ENCODE results near the gene OR4M1. TPM values are rescaled to one million over a fixed set of nuclear protein-coding genes. Genes with fewer than 3 reads are reported as not detected.
"Not testable (repeated sequence)": the region's sequence is repeated elsewhere in the genome, so short reads cannot be mapped to it uniquely, and the experiment has no call there.

Gene OR4M1
- total and polyA plus RNA-seq, 3 experiments from 2014 or later, result not detected

DNA sequence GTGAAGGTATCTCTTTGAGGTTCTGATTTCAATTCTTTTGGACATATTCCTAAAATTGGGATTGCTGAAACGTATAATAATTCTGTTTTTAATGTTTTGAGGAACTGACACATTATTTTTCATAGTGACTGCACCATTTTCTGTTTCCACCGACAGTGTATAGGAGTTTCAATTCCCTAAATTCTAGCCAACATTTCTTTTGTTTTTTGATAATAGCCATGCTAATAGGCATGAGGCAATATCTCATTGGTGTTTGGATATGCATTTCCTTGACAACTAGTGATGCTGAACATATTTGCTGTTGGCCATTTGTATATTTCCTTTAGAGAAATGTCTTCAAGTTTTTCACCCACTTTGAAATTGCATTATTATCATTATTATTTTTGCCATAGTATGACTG is 850 bp upstream of the OR4M1 start:
- CTCF ChIA-PET, result not testable (repeated sequence)

GRCh38 chr14:19775587-19775986 is 2.3 kb downstream of the OR4M1 start:
- Histone ChIP-seq H3K27me3 (ENCODE audit: insufficient read depth, low read length, poor library complexity, severe bottlenecking) (no peaks in the 10 kb centered on the region), H3K27ac (ENCODE audit: low read depth, low read length) (no peak overlapping the region), H3K4me1 (ENCODE audit: insufficient read depth, low read length) (no peaks in the 10 kb centered on the region), H3K36me3 (ENCODE audit: insufficient read depth, low read length) (no peaks in the 10 kb centered on the region), H3K4me3 (ENCODE audit: low read length) (no peak overlapping the region), H3K9me3 (ENCODE audit: low read length) (no peaks in the 10 kb centered on the region)
- Mint-ChIP-seq H3K27me3 (peaks cover 0 to 6% of the 10 kb centered on the region in 2 donors), H3K9me3 (peaks cover 2 to 9% (median 5%) of the 10 kb centered on the region in 5 donors), H3K27ac (no peak overlapping the region), H3K4me1 (no peaks in the 10 kb centered on the region), H3K4me3 (no peak overlapping the region), H3K36me3 (no peaks in the 10 kb centered on the region)
- POLR2A ChIA-PET, result no interaction called here
- CTCF ChIA-PET, result no interaction called here
- no peak for DNase-seq

More for the DNA sequence above, 850 bp upstream of the OR4M1 start:
- H3K4me3 ChIP-seq (ENCODE audit: low read length); H3K36me3 Mint-ChIP-seq; DNase-seq; POLR2A ChIA-PET; H3K4me3 Mint-ChIP-seq; H3K4me1 Mint-ChIP-seq; H3K27ac ChIP-seq (ENCODE audit: low read depth, low read length); H3K36me3 ChIP-seq (ENCODE audit: insufficient read depth, low read length); H3K27me3 ChIP-seq (ENCODE audit: insufficient read depth, low read length, poor library complexity, severe bottlenecking); H3K9me3 Mint-ChIP-seq; H3K9me3 ChIP-seq (ENCODE audit: low read length); H3K27me3 Mint-ChIP-seq; H3K27ac Mint-ChIP-seq; H3K4me1 ChIP-seq (ENCODE audit: insufficient read depth, low read length): not testable (repeated sequence)

- H3K27me3 Mint-ChIP-seq; H3K27ac ChIP-seq (ENCODE audit: low read depth, low read length); DNase-seq; H3K27ac Mint-ChIP-seq; H3K36me3 ChIP-seq (ENCODE audit: insufficient read depth, low read length); H3K4me1 Mint-ChIP-seq; H3K36me3 Mint-ChIP-seq; H3K9me3 Mint-ChIP-seq; H3K27me3 ChIP-seq (ENCODE audit: insufficient read depth, low read length, poor library complexity, severe bottlenecking); H3K9me3 ChIP-seq (ENCODE audit: low read length); POLR2A ChIA-PET; CTCF ChIA-PET; H3K4me3 ChIP-seq (ENCODE audit: low read length); H3K4me3 Mint-ChIP-seq; H3K4me1 ChIP-seq (ENCODE audit: insufficient read depth, low read length): not testable (repeated sequence)
These were observed 12.5 kb downstream of the OR4M1 start for GRCh38 chr14:19785848-19786247.

GRCh38 chr14:19787318-19787717 is 14.0 kb downstream of the OR4M1 start:
- H3K9me3 Mint-ChIP-seq; H3K27me3 ChIP-seq (ENCODE audit: insufficient read depth, low read length, poor library complexity, severe bottlenecking); H3K36me3 ChIP-seq (ENCODE audit: insufficient read depth, low read length); POLR2A ChIA-PET; H3K27ac ChIP-seq (ENCODE audit: low read depth, low read length); H3K27me3 Mint-ChIP-seq; H3K4me1 Mint-ChIP-seq; CTCF ChIA-PET; H3K4me1 ChIP-seq (ENCODE audit: insufficient read depth, low read length); H3K27ac Mint-ChIP-seq; H3K4me3 Mint-ChIP-seq; H3K9me3 ChIP-seq (ENCODE audit: low read length); H3K36me3 Mint-ChIP-seq; DNase-seq; H3K4me3 ChIP-seq (ENCODE audit: low read length): not testable (repeated sequence)

DNA sequence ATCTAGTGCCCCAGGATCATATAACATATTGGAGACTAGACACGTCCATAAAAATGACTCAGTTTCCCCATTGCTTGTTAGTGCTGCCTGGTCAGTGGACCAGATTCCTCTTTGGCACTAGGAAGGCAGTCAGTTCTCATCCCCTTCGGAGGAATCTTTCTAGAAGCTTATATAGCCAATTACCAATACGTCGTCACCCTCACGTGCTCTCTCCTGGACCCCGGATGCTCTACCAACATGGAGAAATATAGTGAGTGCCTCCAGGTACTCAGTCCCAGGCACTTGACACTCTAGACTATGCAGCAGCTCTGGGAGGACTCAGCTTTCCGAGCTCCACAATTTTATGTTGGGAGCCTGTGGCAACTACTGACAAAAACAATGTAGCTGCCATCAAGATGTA is 14.8 kb downstream of the OR4M1 start:
- H3K9me3 Mint-ChIP-seq; H3K27me3 Mint-ChIP-seq; H3K27me3 ChIP-seq (ENCODE audit: insufficient read depth, low read length, poor library complexity, severe bottlenecking); CTCF ChIA-PET; H3K4me1 Mint-ChIP-seq; H3K36me3 ChIP-seq (ENCODE audit: insufficient read depth, low read length); H3K27ac Mint-ChIP-seq; H3K36me3 Mint-ChIP-seq; DNase-seq; H3K4me3 ChIP-seq (ENCODE audit: low read length); H3K9me3 ChIP-seq (ENCODE audit: low read length); H3K4me3 Mint-ChIP-seq; POLR2A ChIA-PET; H3K27ac ChIP-seq (ENCODE audit: low read depth, low read length); H3K4me1 ChIP-seq (ENCODE audit: insufficient read depth, low read length): not testable (repeated sequence)

- H3K27me3 ChIP-seq (ENCODE audit: insufficient read depth, low read length, poor library complexity, severe bottlenecking); H3K36me3 Mint-ChIP-seq; H3K27me3 Mint-ChIP-seq; DNase-seq; CTCF ChIA-PET; H3K4me1 ChIP-seq (ENCODE audit: insufficient read depth, low read length); H3K4me1 Mint-ChIP-seq; H3K4me3 Mint-ChIP-seq; H3K36me3 ChIP-seq (ENCODE audit: insufficient read depth, low read length); H3K27ac Mint-ChIP-seq; H3K27ac ChIP-seq (ENCODE audit: low read depth, low read length); H3K9me3 ChIP-seq (ENCODE audit: low read length); POLR2A ChIA-PET; H3K4me3 ChIP-seq (ENCODE audit: low read length); H3K9me3 Mint-ChIP-seq: not testable (repeated sequence)
These were observed 23.3 kb downstream of the OR4M1 start for GRCh38 chr14:19796520-19797108.

GRCh38 chr14:19799880-19800279 is 26.6 kb downstream of the OR4M1 start:
- Mint-ChIP-seq H3K9me3 (peaks cover 0 to 5% (median 2%) of the 10 kb centered on the region in 5 donors), H3K4me3 (no peak overlapping the region), H3K27me3 (no peaks in the 10 kb centered on the region), H3K4me1 (no peaks in the 10 kb centered on the region), H3K27ac (no peak overlapping the region), H3K36me3 (no peaks in the 10 kb centered on the region)
- Histone ChIP-seq H3K4me3 (ENCODE audit: low read length) (no peak overlapping the region), H3K27me3 (ENCODE audit: insufficient read depth, low read length, poor library complexity, severe bottlenecking) (no peaks in the 10 kb centered on the region), H3K9me3 (ENCODE audit: low read length) (no peaks in the 10 kb centered on the region), H3K36me3 (ENCODE audit: insufficient read depth, low read length) (no peaks in the 10 kb centered on the region), H3K4me1 (ENCODE audit: insufficient read depth, low read length) (no peaks in the 10 kb centered on the region), H3K27ac (ENCODE audit: low read depth, low read length) (no peak overlapping the region)
- CTCF ChIA-PET, result no interaction called here
- POLR2A ChIA-PET, result no interaction called here
- no peak for DNase-seq

DNA sequence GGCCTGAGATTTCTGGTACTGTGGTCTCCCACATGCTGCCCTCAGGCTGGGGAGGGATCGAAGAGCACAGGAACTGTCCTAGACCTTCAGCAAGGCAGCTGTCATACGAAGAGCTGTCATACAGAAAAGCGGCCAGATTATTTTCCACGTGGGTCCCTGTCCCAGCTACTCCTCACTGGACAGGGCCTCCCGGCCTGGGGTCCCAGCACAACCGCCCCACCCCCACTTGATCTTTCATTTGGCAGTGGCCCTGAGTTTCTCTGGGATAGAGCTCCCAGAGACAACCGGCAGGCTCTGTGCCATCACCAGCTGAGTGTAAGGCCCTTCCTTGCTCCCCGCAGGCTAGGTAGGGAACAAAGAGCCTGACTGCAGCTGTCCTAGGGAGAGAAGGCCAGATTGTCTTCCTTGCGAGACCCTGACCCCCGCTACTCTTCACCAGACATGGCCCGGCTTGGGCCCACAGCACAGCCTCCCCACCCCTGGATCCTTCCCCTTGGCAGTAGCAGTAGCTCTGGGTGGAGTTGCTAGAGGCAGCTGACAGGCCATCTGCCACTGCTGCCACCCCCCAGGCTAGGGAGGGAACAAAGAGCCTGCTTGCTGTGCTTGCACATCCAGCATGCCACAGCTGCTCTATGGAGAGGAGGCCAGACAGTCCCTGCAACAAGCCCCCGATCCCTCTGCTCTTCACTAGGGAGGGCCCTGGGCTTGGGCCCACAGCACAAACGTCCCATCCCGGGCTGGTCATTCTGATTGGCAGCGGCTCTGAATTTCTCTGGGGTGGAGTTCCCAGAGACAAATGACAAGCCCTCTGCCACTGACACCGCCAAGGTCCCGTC is 27.2 kb downstream of the OR4M1 start:
- H3K36me3 Mint-ChIP-seq, result no peaks in the 10 kb centered on the region
- H3K4me1 ChIP-seq (ENCODE audit: insufficient read depth, low read length), result no peaks in the 10 kb centered on the region
- H3K4me3 Mint-ChIP-seq, result no peak overlapping the region
- no peak overlapping the region for H3K27ac Mint-ChIP-seq
- H3K4me3 ChIP-seq (ENCODE audit: low read length), result no peak overlapping the region
- H3K9me3 ChIP-seq (ENCODE audit: low read length), result no peaks in the 10 kb centered on the region
- H3K27me3 Mint-ChIP-seq, result no peaks in the 10 kb centered on the region
- DNase-seq, result no peak
- H3K27me3 ChIP-seq (ENCODE audit: insufficient read depth, low read length, poor library complexity, severe bottlenecking), result no peaks in the 10 kb centered on the region
- H3K9me3 Mint-ChIP-seq, result peaks cover 0 to 5% (median 2%) of the 10 kb centered on the region in 5 donors
- no peaks in the 10 kb centered on the region for H3K36me3 ChIP-seq (ENCODE audit: insufficient read depth, low read length)
- ChIA-PET POLR2A (no interaction called here), CTCF (no interaction called here)
- H3K27ac ChIP-seq (ENCODE audit: low read depth, low read length), result no peak overlapping the region
- H3K4me1 Mint-ChIP-seq, result no peaks in the 10 kb centered on the region

All from CD8-positive, alpha-beta memory T cell (primary cell).